A673 (cell line): Measurements from ENCODE around the gene ANGEL2. TPM values are rescaled to one million over a fixed set of nuclear protein-coding genes. Genes with fewer than 3 reads are reported as not detected.

Experiments used
- BruUV-seq: library from RNA; stranded (reverse); fragments of 400-500 nt; replicated peaks from 2 replicates; lab custom pipeline; 2021; lab: Mats Ljungman, UMichigan
- CTCF ChIA-PET: fragments of 300-600 bp; sonication (Branson Sonifier 250); formaldehyde crosslinking; loops from one replicate; lab custom pipeline; 2022; ENCODE audit warnings: antibody characterized with exemption; lab: Charles Lee
- POLR2A ChIA-PET: fragments of 300-600 bp; sonication (Branson Sonifier 250); formaldehyde crosslinking; loops from one replicate; lab custom pipeline; 2022; ENCODE audit warnings: antibody characterized with exemption; ENCODE audit not compliant: low non-redundant PET; lab: Charles Lee
- DNase-seq: peaks from one replicate; pipeline ENCODE4 v3.0.0-alpha.2; 2015; ENCODE audit warnings: low spot score
- H3K27ac ChIP-seq: fragments of 200-600 bp; sonication (generic); 2 replicates; pipeline ENCODE4 v1.5.1; 2016; ENCODE audit warnings: mixed run types, low read depth, mild to moderate bottlenecking, mixed read lengths, antibody characterized with exemption, low read length; ENCODE audit not compliant: poor library complexity, severe bottlenecking
- H3K27me3 ChIP-seq: fragments of 200-600 bp; sonication (generic); replicated peaks from 2 replicates; pipeline ENCODE4 v1.6.1; 2017; ENCODE audit warnings: mixed run types, low read depth, mild to moderate bottlenecking, mixed read lengths, antibody characterized with exemption, low read length; ENCODE audit not compliant: insufficient read depth, poor library complexity
- H3K36me3 ChIP-seq: fragments of 200-600 bp; sonication (generic); 2 replicates; pipeline ENCODE4 v1.6.1; 2016; ENCODE audit warnings: mixed run types, mild to moderate bottlenecking, mixed read lengths, antibody characterized with exemption, low read length; ENCODE audit not compliant: insufficient read depth, poor library complexity, severe bottlenecking
- H3K4me1 ChIP-seq: fragments of 200-600 bp; sonication (generic); 2 replicates; pipeline ENCODE4 v1.6.1; 2017; ENCODE audit warnings: mixed run types, mild to moderate bottlenecking, mixed read lengths, antibody characterized with exemption, low read length; ENCODE audit not compliant: insufficient read depth, poor library complexity, severe bottlenecking
- H3K4me3 ChIP-seq: fragments of 200-600 bp; sonication (generic); 2 replicates; pipeline ENCODE4 v1.5.1; 2016; ENCODE audit warnings: low read depth, mixed run types, mild to moderate bottlenecking, mixed read lengths, low read length; ENCODE audit not compliant: poor library complexity, severe bottlenecking
- H3K9me3 ChIP-seq: fragments of 200-600 bp; sonication (generic); 2 replicates; pipeline ENCODE4 v1.6.1; 2016; ENCODE audit warnings: mixed run types, low read depth, mild to moderate bottlenecking, mixed read lengths, antibody characterized with exemption, low read length; ENCODE audit not compliant: poor library complexity, severe bottlenecking
- CTCF ChIP-seq: fragments of 300-800, 200-600 bp; sonication (generic); conservative IDR thresholded peaks from 2 replicates; pipeline ENCODE4 v1.5.1; 2017; ENCODE audit warnings: low read depth, mild to moderate bottlenecking, antibody characterized with exemption, low read length, moderate library complexity, mixed read lengths
- EZH2 ChIP-seq: fragments of 200-600 bp; sonication (generic); IDR thresholded peaks from 2 replicates; pipeline ENCODE4 v1.6.1; 2017; ENCODE audit warnings: borderline replicate concordance, low read depth, mild to moderate bottlenecking, mixed read lengths, antibody characterized with exemption, low read length; ENCODE audit not compliant: poor library complexity, severe bottlenecking
- intact Hi-C: fragments of 100-400 bp; cut with micrococcal nuclease; formaldehyde crosslinking; loops from one replicate; pipeline ENCODE4 v1.10.0; 2022; ENCODE audit not compliant: unreplicated experiment
- total RNA-seq: library from RNA; stranded (reverse); gene quantifications from 2 replicates; pipeline ENCODE4 v1.2.3, GENCODE V29; 2021

Gene ANGEL2
- total RNA-seq, 1 experiment from 2014 or later, result 36.3 TPM

- TF ChIP-seq CTCF (no peak), EZH2 (no peak)
- CTCF ChIA-PET, result no interaction called here
- POLR2A ChIA-PET, result no interaction called here
- intact Hi-C loops, result no loop called here
- Histone ChIP-seq H3K27me3 (no peaks in the 10 kb centered on the region), H3K4me3 (no peak overlapping the region), H3K27ac (no peak overlapping the region), H3K36me3 (no peaks in the 10 kb centered on the region), H3K4me1 (no peaks in the 10 kb centered on the region), H3K9me3 (no peaks in the 10 kb centered on the region)
- no TSS peak for BruUV-seq
- DNase-seq, result no peak
These were observed 40.4 kb downstream of the ANGEL2 start for GRCh38 chr1:212975111-212975918.

GRCh38 chr1:212974711-212975110, 41.0 kb downstream of the ANGEL2 start:
- CTCF ChIA-PET, result no interaction called here
- intact Hi-C loops, result no loop called here
- Histone ChIP-seq H3K27me3 (no peaks in the 10 kb centered on the region), H3K9me3 (no peaks in the 10 kb centered on the region), H3K4me3 (no peak overlapping the region), H3K4me1 (no peaks in the 10 kb centered on the region), H3K36me3 (no peaks in the 10 kb centered on the region), H3K27ac (no peak overlapping the region)
- TF ChIP-seq EZH2 (no peak), CTCF (no peak)
- DNase-seq, result no peak
- POLR2A ChIA-PET, result no interaction called here
- no TSS peak for BruUV-seq

- DNase-seq, result no peak
- H3K4me3 ChIP-seq, result no peak overlapping the region
- no TSS peak for BruUV-seq
- ChIA-PET CTCF (no interaction called here), POLR2A (no interaction called here)
- no peaks in the 10 kb centered on the region for H3K27me3 ChIP-seq
- no peak for TF ChIP-seq CTCF
- no peak for TF ChIP-seq EZH2
- H3K36me3 ChIP-seq, result no peaks in the 10 kb centered on the region
- intact Hi-C loops, result no loop called here
- no peak overlapping the region for H3K27ac ChIP-seq
- H3K9me3 ChIP-seq, result no peaks in the 10 kb centered on the region
- H3K4me1 ChIP-seq, result peaks cover 1% of the 10 kb centered on the region
These were observed 41.8 kb downstream of the ANGEL2 start for GRCh38 chr1:212973899-212974298.
